Vagina (tissue), 2 donors: ENCODE measurements around the gene FCMR. TPM values are rescaled to one million over a fixed set of nuclear protein-coding genes. Genes with fewer than 3 reads are reported as not detected.
A peak's percentile ranks its signal among the peaks of the same experiment; 100 is the strongest.

Experiments
- DNase-seq, 2 donors: peaks; one replicate each; pipeline ENCODE4 v3.0.0-alpha.2; 2017; ENCODE audit errors: extremely low spot score in 2 of 2
- H3K27ac ChIP-seq: fragments of 200-600 bp; sonication (generic); one replicate; pipeline ENCODE4 v1.5.1; 2019
- H3K27me3 ChIP-seq: fragments of 200-600 bp; sonication (generic); one replicate; pipeline ENCODE4 v1.5.1; 2019
- H3K36me3 ChIP-seq, 2 donors: fragments of 200-600 bp; sonication (generic); one replicate each; pipeline ENCODE4 v1.5.1; 2017 to 2019
- H3K4me1 ChIP-seq: fragments of 200-600 bp; sonication (generic); one replicate; pipeline ENCODE4 v1.5.1; 2019
- H3K4me3 ChIP-seq, 2 donors: fragments of 200-600 bp; sonication (generic); 1 replicate in 1 of 2; 2 replicates in 1 of 2; pipeline ENCODE4 v1.5.1; 2016 to 2019
- H3K9me3 ChIP-seq: fragments of 200-600 bp; sonication (generic); one replicate; pipeline ENCODE4 v1.5.1; 2019
- POLR2A ChIP-seq, 2 donors: fragments of 450-650 bp; IDR thresholded peaks; one replicate each; pipeline ENCODE4 v1.6.1; 2017; ENCODE audit warnings: antibody characterized with exemption in 2 of 2, mild to moderate bottlenecking in 2 of 2, moderate library complexity in 2 of 2
- POLR2AphosphoS5 ChIP-seq, 2 donors: sonication (generic); formaldehyde crosslinking; IDR thresholded peaks; one replicate each; pipeline ENCODE4 v1.9.0; 2017; ENCODE audit warnings: antibody characterized with exemption in 2 of 2, mild to moderate bottlenecking in 2 of 2, low read depth in 1 of 2; ENCODE audit not compliant: insufficient read depth in 1 of 2
- intact Hi-C: fragments of 100-400 bp; cut with DNase I; formaldehyde crosslinking; loops from one replicate; pipeline ENCODE4 v1.15.1; 2023
- total RNA-seq: library from RNA; depleted of rRNA; stranded (reverse); fragments of >200 nt; gene quantifications from one replicate; pipeline ENCODE4 v1.2.3, GENCODE V29; 2016
- TF ChIP-seq, protein P1 (sequence below), 3 experiments: fragments of 450-650 bp in 2 of 3; fragments of 200-600 bp in 1 of 3; sonication (generic) in 1 of 3; IDR thresholded peaks; one replicate each; pipeline ENCODE4 v1.5.1; 2017 to 2019; ENCODE audit warnings: antibody characterized with exemption in 3 of 3, mild to moderate bottlenecking in 2 of 3, moderate library complexity in 2 of 3

The FCMR gene
- total RNA-seq, 1 donor from 2014 or later = 12.3 TPM

DNA sequence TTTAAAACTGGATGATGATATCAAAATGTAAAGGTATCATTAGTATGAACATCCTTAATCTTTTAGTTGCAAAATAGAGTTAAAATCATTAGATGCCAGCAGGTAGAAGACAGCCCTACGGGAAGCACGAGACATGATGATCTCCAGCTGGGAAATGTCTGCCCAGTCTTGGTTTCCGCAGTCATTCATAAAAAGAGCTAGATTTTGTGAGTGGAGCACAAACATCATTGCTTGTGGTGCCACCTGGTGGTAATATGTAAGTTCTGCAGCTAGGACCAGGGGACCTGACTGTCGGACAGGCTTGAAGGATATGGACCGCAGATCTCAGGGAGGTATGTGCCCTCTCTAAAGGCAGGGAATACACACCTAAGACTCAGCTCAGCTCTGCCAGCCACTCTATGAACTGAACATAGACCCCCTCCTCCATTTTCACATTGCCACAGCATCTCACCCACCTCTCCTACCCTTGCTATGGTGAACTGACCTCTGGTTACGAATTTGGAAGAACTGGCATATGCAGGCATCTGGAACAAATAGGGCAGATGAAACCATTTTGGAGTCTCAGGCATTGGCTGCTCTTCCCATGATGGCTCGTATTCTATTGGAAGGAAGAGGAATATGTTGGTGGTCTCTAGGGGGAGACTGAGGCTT, 9.2 kb downstream of the FCMR start:
- Histone ChIP-seq H3K27ac (no peak overlapping the region), H3K4me1 (peaks cover 16% of the 10 kb centered on the region), H3K27me3 (no peaks in the 10 kb centered on the region), H3K9me3 (no peaks in the 10 kb centered on the region), H3K4me3 (no peak overlapping the region), H3K36me3 (no peaks in the 10 kb centered on the region)
- TF ChIP-seq POLR2A (IDR thresholded peaks at IDR 0.05) = no peak
- TF ChIP-seq POLR2AphosphoS5 (IDR thresholded peaks at IDR 0.05; ENCODE audit: insufficient read depth in 1 of 2, low read depth in 1 of 2) = peak in 1 of 2 donors; percentile 41
- TF ChIP-seq, protein P1, sequence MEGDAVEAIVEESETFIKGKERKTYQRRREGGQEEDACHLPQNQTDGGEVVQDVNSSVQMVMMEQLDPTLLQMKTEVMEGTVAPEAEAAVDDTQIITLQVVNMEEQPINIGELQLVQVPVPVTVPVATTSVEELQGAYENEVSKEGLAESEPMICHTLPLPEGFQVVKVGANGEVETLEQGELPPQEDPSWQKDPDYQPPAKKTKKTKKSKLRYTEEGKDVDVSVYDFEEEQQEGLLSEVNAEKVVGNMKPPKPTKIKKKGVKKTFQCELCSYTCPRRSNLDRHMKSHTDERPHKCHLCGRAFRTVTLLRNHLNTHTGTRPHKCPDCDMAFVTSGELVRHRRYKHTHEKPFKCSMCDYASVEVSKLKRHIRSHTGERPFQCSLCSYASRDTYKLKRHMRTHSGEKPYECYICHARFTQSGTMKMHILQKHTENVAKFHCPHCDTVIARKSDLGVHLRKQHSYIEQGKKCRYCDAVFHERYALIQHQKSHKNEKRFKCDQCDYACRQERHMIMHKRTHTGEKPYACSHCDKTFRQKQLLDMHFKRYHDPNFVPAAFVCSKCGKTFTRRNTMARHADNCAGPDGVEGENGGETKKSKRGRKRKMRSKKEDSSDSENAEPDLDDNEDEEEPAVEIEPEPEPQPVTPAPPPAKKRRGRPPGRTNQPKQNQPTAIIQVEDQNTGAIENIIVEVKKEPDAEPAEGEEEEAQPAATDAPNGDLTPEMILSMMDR (IDR thresholded peaks at IDR 0.05) = peak; percentile 75 to 88 (median 79)
- no peak for DNase-seq
- intact Hi-C loops = loop anchor here (5.0 to 10.0 kb wide), 2 partner anchors 175 to 278 kb away; partner anchors contain the start of gene DYRK3

DNA sequence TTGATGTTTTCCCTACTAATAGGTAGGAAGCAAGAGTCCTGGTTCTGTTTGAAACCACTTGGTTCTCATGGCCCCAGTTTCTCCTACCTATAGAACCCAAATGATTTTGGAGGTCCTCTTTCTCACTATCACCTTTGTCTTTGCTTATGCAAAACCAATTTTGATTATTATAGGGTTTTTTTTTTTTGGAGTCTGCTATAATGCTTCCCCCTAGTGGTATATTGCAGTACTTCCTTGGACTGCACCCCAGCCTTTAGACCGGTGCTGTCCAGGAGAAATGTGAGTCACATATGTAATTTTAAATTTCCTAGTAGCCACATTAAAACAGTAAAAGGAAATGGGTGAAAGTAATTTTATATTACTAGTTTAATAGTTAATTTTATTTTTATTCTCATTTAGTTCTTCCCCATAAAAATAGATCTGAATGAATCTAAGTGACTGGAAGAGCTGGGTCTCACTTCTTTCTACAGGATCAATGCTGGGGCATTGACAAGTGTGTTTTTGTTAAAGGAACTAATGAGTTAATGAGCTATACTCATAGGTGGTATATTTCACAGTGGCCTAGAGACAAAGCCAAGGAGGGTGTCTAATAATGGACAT, 10.6 kb downstream of the FCMR start:
- intact Hi-C loops = loop anchor here (5.0 to 10.0 kb wide), 2 partner anchors 174 to 276 kb away; partner anchors contain the start of gene DYRK3
- no peak for TF ChIP-seq POLR2A (IDR thresholded peaks at IDR 0.05)
- TF ChIP-seq, protein P1 (IDR thresholded peaks at IDR 0.05) = peak; percentile 53 to 79 (median 56)
- peak in 1 of 2 donors; percentile 66 for TF ChIP-seq POLR2AphosphoS5 (IDR thresholded peaks at IDR 0.05; ENCODE audit: insufficient read depth in 1 of 2, low read depth in 1 of 2)

DNA sequence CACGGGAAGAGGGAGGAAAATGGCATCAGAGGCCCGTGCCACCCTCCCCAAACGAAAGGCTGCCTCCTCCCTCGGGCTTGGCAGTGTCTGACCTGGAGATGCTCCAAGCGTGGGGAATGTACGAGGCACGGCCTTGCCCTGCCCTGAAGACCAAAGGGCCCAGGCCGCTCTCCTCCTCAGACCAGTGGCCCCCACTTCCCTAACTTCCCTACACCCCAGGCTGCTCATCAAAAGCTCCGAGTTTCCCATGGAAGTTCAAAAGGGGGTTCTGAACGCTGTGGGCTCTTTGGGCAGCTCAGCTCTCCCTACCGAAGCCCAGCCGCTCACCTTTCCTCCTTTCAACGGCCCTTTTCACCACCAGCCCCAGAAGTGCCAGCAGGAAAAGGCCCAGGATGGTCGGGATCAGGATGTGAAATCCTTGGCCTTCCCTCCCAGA, 11.8 kb downstream of the FCMR start:
- no peaks in the 10 kb centered on the region for H3K36me3 ChIP-seq
- peaks cover 16% of the 10 kb centered on the region for H3K4me1 ChIP-seq
- no peaks in the 10 kb centered on the region for H3K27me3 ChIP-seq
- DNase-seq = no peak
- peak overlapping the region; percentile 15 for H3K27ac ChIP-seq
- intact Hi-C loops = loop anchor here (5.0 to 10.0 kb wide), 2 partner anchors 173 to 275 kb away; partner anchors contain the start of gene DYRK3
- peak in 1 of 2 donors; percentile 2 for TF ChIP-seq POLR2AphosphoS5 (IDR thresholded peaks at IDR 0.05; ENCODE audit: insufficient read depth in 1 of 2, low read depth in 1 of 2)
- no peak for TF ChIP-seq POLR2A (IDR thresholded peaks at IDR 0.05)
- H3K4me3 ChIP-seq = peak overlapping the region; percentile 43 to 57
- H3K9me3 ChIP-seq = no peaks in the 10 kb centered on the region

More for the DNA sequence above, 10.6 kb downstream of the FCMR start:
- Histone ChIP-seq H3K4me3 (no peak overlapping the region), H3K36me3 (no peaks in the 10 kb centered on the region), H3K9me3 (no peaks in the 10 kb centered on the region), H3K27me3 (no peaks in the 10 kb centered on the region), H3K4me1 (peaks cover 16% of the 10 kb centered on the region), H3K27ac (no peak overlapping the region)
- no peak for DNase-seq

DNA sequence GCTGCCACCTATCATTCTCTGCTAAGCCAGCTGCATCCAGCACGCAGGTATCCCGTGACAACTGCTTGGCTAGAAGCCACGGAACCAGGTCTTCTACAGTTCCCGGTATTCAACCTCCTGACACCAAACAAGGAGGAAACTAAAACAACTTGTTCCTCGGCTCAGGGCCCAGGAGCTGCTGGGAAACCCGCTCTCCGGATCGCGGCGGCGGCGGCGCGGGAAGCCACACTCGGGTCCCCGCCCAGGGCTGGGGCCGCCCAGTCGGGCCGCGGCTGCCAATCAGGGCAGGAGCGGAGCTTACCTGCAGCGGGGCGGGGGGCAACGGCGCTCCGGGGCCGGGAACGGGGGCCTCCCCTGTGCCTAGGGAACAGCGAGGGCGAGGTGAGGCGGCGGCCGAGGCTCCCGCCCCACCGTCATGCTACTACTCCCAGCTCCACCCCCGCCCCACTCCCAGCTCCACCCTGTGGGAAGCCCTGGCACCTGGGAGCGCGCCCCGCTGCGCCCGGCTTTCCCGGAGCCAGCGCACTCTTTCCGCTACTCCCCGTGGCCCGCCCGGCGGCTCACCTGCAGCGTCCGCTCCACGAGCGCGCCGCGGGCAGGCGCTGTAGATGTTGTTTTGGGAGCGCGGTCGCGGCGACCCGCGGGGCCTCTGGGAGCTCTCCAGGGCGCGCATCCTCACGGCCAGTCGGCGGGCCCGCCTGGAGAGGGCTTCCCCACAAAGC, 12.4 kb downstream of the FCMR start:
- Histone ChIP-seq H3K9me3 (no peaks in the 10 kb centered on the region), H3K4me3 (peak overlapping the region; percentile 43 to 57), H3K36me3 (no peaks in the 10 kb centered on the region), H3K27ac (peak overlapping the region; percentile 15), H3K27me3 (no peaks in the 10 kb centered on the region), H3K4me1 (peaks cover 16% of the 10 kb centered on the region)
- TF ChIP-seq POLR2AphosphoS5 (IDR thresholded peaks at IDR 0.05; ENCODE audit: insufficient read depth in 1 of 2, low read depth in 1 of 2) = peak; percentile 26 to 38
- TF ChIP-seq, protein P1 (IDR thresholded peaks at IDR 0.05) = no peak
- no peak for TF ChIP-seq POLR2A (IDR thresholded peaks at IDR 0.05)
- DNase-seq = no peak
- intact Hi-C loops = no loop called here

DNA sequence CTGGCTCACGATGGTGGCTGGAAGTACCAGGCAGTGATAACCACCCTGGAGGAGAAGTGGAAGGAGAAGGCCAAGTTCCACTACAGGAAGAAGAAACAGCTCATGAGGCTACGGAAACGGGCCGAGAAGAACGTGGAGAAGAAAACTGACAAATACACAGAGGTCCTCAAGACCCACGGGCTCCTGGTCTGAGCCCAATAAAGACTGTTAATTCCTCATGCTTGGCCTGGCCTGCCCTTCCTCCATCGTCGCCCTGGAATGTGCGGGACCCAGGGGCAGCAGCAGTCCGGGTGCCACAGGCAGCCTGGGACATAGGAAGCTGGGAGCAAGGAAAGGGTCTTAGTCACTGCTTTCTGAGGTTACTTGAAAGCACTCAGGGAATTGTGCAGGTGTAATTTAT, 13.7 kb downstream of the FCMR start:
- intact Hi-C loops = no loop called here
- peaks cover 16% of the 10 kb centered on the region for H3K4me1 ChIP-seq
- DNase-seq = no peak

More for the DNA sequence above, 13.7 kb downstream of the FCMR start:
- TF ChIP-seq POLR2AphosphoS5 (IDR thresholded peaks at IDR 0.05; ENCODE audit: insufficient read depth in 1 of 2, low read depth in 1 of 2) (no peak), POLR2A (IDR thresholded peaks at IDR 0.05) (no peak)
- TF ChIP-seq, protein P1 (IDR thresholded peaks at IDR 0.05) = no peak
- Histone ChIP-seq H3K9me3 (no peaks in the 10 kb centered on the region), H3K4me3 (no peak overlapping the region), H3K27ac (no peak overlapping the region), H3K27me3 (no peaks in the 10 kb centered on the region), H3K36me3 (no peaks in the 10 kb centered on the region)
